ENCODE measurements around the gene EPB41L1.

EPB41L1 gene

GRCh38 chr20:36217226-36217625 lies 62.7 kb downstream of the EPB41L1 start:
- DNase-seq (ENCODE audit: extremely low read depth, insufficient read length) = no peak
- H3K4me3 ChIP-seq (replicated peaks; ENCODE audit: low read depth, low read length) = no peak overlapping the region
- no peaks in the 10 kb centered on the region for H3K36me3 ChIP-seq (ENCODE audit: control insufficient read depth, insufficient read depth, low read length)
- no peaks in the 10 kb centered on the region; the same call in 1 of the 2 replicates for H3K27me3 ChIP-seq (replicated peaks; ENCODE audit: control insufficient read depth, insufficient read depth, low read length)
- TF ChIP-seq CTCF (IDR thresholded peaks at IDR 0.05; ENCODE audit: insufficient read depth, low read length, poor library complexity, severe bottlenecking) = no peak

DNA sequence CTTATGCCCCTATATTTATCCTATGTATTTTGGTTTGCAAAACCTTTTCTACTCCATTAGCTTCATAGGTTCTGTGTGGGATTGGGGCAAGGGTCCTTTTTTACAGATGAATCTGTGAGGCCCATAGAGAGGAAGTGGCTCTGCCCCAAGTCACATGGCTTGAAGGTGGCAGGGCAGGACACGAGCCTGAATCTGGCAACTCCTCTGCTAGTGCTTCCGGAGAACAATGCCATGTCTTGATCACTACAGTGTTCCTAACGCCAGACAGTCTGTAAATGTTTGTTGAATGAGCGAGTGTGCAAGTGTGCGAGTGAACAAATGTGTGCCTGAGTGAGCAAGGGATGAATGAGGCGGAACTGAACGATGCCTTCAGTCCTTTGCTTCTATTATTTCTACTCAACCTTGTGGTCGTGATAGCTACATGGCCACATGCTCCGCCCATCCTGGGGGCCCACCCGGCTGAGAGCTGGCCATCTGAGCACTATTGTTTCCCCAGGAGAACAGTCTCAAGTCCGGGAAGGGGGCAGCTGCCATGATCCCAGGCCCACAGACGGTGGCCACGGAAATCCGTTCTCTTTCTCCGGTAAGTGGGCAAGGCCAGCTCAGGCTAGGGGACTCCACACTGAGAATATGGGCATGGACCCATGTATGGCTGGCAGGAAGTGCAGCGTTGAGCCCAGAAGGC lies 64.0 kb downstream of the EPB41L1 start:
- Histone ChIP-seq H3K4me3 (replicated peaks; ENCODE audit: low read depth, low read length) (no peak overlapping the region), H3K27me3 (replicated peaks; ENCODE audit: control insufficient read depth, insufficient read depth, low read length) (no peaks in the 10 kb centered on the region; the same call in 1 of the 2 replicates), H3K36me3 (ENCODE audit: control insufficient read depth, insufficient read depth, low read length) (no peaks in the 10 kb centered on the region)
- TF ChIP-seq CTCF (IDR thresholded peaks at IDR 0.05; ENCODE audit: insufficient read depth, low read length, poor library complexity, severe bottlenecking) = no peak
- no peak for DNase-seq (ENCODE audit: extremely low read depth, insufficient read length)

- Histone ChIP-seq H3K27me3 (replicated peaks; ENCODE audit: control insufficient read depth, insufficient read depth, low read length) (no peaks in the 10 kb centered on the region; the same call in 1 of the 2 replicates), H3K4me3 (replicated peaks; ENCODE audit: low read depth, low read length) (no peak overlapping the region), H3K36me3 (ENCODE audit: control insufficient read depth, insufficient read depth, low read length) (no peaks in the 10 kb centered on the region)
- DNase-seq (ENCODE audit: extremely low read depth, insufficient read length) = no peak
- TF ChIP-seq CTCF (IDR thresholded peaks at IDR 0.05; ENCODE audit: insufficient read depth, low read length, poor library complexity, severe bottlenecking) = no peak
Observed at GRCh38 chr20:36219671-36220220, 65.2 kb downstream of the EPB41L1 start.

GRCh38 chr20:36225666-36226065 lies 71.1 kb downstream of the EPB41L1 start:
- no peaks in the 10 kb centered on the region; the same call in 1 of the 2 replicates for H3K27me3 ChIP-seq (replicated peaks; ENCODE audit: control insufficient read depth, insufficient read depth, low read length)
- no peaks in the 10 kb centered on the region for H3K36me3 ChIP-seq (ENCODE audit: control insufficient read depth, insufficient read depth, low read length)
- TF ChIP-seq CTCF (IDR thresholded peaks at IDR 0.05; ENCODE audit: insufficient read depth, low read length, poor library complexity, severe bottlenecking) = no peak
- no peak overlapping the region for H3K4me3 ChIP-seq (replicated peaks; ENCODE audit: low read depth, low read length)
- DNase-seq (ENCODE audit: extremely low read depth, insufficient read length) = no peak

DNA sequence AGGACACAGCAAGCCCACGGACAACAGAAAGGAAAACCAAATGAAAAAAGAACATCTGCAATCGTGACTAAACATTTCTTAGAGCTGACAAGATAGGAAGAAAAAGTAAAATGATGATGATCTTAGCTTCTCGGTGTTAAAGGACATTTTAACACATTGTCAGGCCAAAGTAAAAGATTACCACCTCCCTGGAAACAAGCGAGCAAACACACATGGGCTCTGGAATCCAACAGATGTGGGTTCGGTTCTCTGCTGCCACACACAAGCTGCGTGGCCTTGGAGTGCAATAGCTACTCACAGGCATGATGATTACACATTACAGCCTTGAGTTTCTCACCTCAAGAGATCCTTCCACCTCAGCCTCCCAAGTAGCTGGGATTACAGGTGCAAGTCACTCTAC lies 74.2 kb downstream of the EPB41L1 start:
- no peak for TF ChIP-seq CTCF (IDR thresholded peaks at IDR 0.05; ENCODE audit: insufficient read depth, low read length, poor library complexity, severe bottlenecking)
- H3K36me3 ChIP-seq (ENCODE audit: control insufficient read depth, insufficient read depth, low read length) = no peaks in the 10 kb centered on the region

More for the DNA sequence above, 74.2 kb downstream of the EPB41L1 start:
- Histone ChIP-seq H3K4me3 (replicated peaks; ENCODE audit: low read depth, low read length) (no peak overlapping the region), H3K27me3 (replicated peaks; ENCODE audit: control insufficient read depth, insufficient read depth, low read length) (no peaks in the 10 kb centered on the region; the same call in 1 of the 2 replicates)
- DNase-seq (ENCODE audit: extremely low read depth, insufficient read length) = no peak

All from GM06990 (cell line).